ENCODE data around the gene GTF3A. TPM values are rescaled to one million over a fixed set of nuclear protein-coding genes. Genes with fewer than 3 reads are reported as not detected.
A peak's percentile ranks its signal among the peaks of the same experiment; 100 is the strongest.
"Not testable (repeated sequence)": the region's sequence is repeated elsewhere in the genome, so short reads cannot be mapped to it uniquely, and the experiment has no call there.

Gene GTF3A
- total RNA-seq, 1 experiment from 2014 or later = 192 TPM

GRCh38 chr13:27396252-27396846, 28.1 kb upstream of the GTF3A start:
- H3K4me1 ChIP-seq = peaks cover 9% of the 10 kb centered on the region; the same call in 1 of the 2 replicates
- H3K36me3 ChIP-seq = no peaks in the 10 kb centered on the region
- H3K4me3 ChIP-seq = no peak overlapping the region
- H3K27me3 ChIP-seq = 0 out of 2 replicates have a peak, but pooled peaks cover 3% of the 10 kb centered on the region
- peak overlapping the region; percentile 35; the same call in 1 of the 2 replicates for H3K27ac ChIP-seq
- DNase-seq = no peak
- no peaks in the 10 kb centered on the region for H3K9me3 ChIP-seq (replicated peaks)

GRCh38 chr13:27398360-27398759, 26.1 kb upstream of the GTF3A start:
- Histone ChIP-seq H3K27me3 (0 out of 2 replicates have a peak, but pooled peaks cover 3% of the 10 kb centered on the region), H3K9me3 (replicated peaks) (no peaks in the 10 kb centered on the region), H3K27ac (no peak overlapping the region), H3K36me3 (no peaks in the 10 kb centered on the region), H3K4me3 (no peak overlapping the region), H3K4me1 (peaks cover 19% of the 10 kb centered on the region)
- no peak for DNase-seq

- H3K27ac ChIP-seq = not testable (repeated sequence)
Observed at GRCh38 chr13:27400405-27400804, 24.0 kb upstream of the GTF3A start.

GRCh38 chr13:27401210-27401609, 23.2 kb upstream of the GTF3A start:
- H3K27ac ChIP-seq = no peak overlapping the region
- no peak for DNase-seq

More at GRCh38 chr13:27400405-27400804, 24.0 kb upstream of the GTF3A start:
- not testable (repeated sequence) for H3K9me3 ChIP-seq (replicated peaks); H3K36me3 ChIP-seq; H3K27me3 ChIP-seq; H3K4me3 ChIP-seq; DNase-seq
- peaks cover 37% of the 10 kb centered on the region for H3K4me1 ChIP-seq

GRCh38 chr13:27403203-27403678, 21.2 kb upstream of the GTF3A start:
- peak; percentile 58 to 65 for DNase-seq
- peak overlapping the region; percentile 79 for H3K27ac ChIP-seq
- H3K9me3 ChIP-seq (replicated peaks) = no peaks in the 10 kb centered on the region
- H3K4me3 ChIP-seq = no peak overlapping the region
- peaks cover 43% of the 10 kb centered on the region for H3K4me1 ChIP-seq
- no peaks in the 10 kb centered on the region for H3K27me3 ChIP-seq
- no peaks in the 10 kb centered on the region for H3K36me3 ChIP-seq

More at GRCh38 chr13:27401210-27401609, 23.2 kb upstream of the GTF3A start:
- peaks cover 38% of the 10 kb centered on the region for H3K4me1 ChIP-seq
- H3K36me3 ChIP-seq = no peaks in the 10 kb centered on the region
- no peaks in the 10 kb centered on the region for H3K9me3 ChIP-seq (replicated peaks)
- H3K4me3 ChIP-seq = no peak overlapping the region
- H3K27me3 ChIP-seq = no peaks in the 10 kb centered on the region

- Histone ChIP-seq H3K27me3 (no peaks in the 10 kb centered on the region), H3K4me1 (peaks cover 43% of the 10 kb centered on the region), H3K9me3 (replicated peaks) (no peaks in the 10 kb centered on the region), H3K36me3 (no peaks in the 10 kb centered on the region), H3K27ac (peak overlapping the region; percentile 79), H3K4me3 (no peak overlapping the region)
- no peak for DNase-seq
Observed at GRCh38 chr13:27403727-27404385, 20.6 kb upstream of the GTF3A start.

- peak overlapping the region; percentile 60; the same call in 1 of the 2 replicates for H3K27ac ChIP-seq
- peaks cover 3% of the 10 kb centered on the region; the same call in 1 of the 2 replicates for H3K9me3 ChIP-seq (replicated peaks)
- H3K36me3 ChIP-seq = no peaks in the 10 kb centered on the region
- H3K27me3 ChIP-seq = no peaks in the 10 kb centered on the region
- peaks cover 43% of the 10 kb centered on the region for H3K4me1 ChIP-seq
- no peak overlapping the region for H3K4me3 ChIP-seq
- DNase-seq = no peak
Observed at GRCh38 chr13:27404680-27405079, 19.7 kb upstream of the GTF3A start.

GRCh38 chr13:27405546-27406134, 18.8 kb upstream of the GTF3A start:
- H3K36me3 ChIP-seq = no peaks in the 10 kb centered on the region
- no peak overlapping the region for H3K4me3 ChIP-seq
- peak; percentile 88 to 91 for DNase-seq
- no peaks in the 10 kb centered on the region for H3K27me3 ChIP-seq
- H3K27ac ChIP-seq = peak overlapping the region; percentile 60
- H3K4me1 ChIP-seq = peaks cover 43% of the 10 kb centered on the region
- peaks cover 3% of the 10 kb centered on the region; the same call in 1 of the 2 replicates for H3K9me3 ChIP-seq (replicated peaks)

- Histone ChIP-seq H3K4me3 (no peak overlapping the region), H3K36me3 (no peaks in the 10 kb centered on the region), H3K9me3 (replicated peaks) (peaks cover 3% of the 10 kb centered on the region; the same call in 1 of the 2 replicates), H3K27ac (no peak overlapping the region; the same call in 1 of the 2 replicates), H3K4me1 (peaks cover 43% of the 10 kb centered on the region), H3K27me3 (no peaks in the 10 kb centered on the region)
- peak in 1 of 2 experiments; percentile 61 for DNase-seq
Observed at GRCh38 chr13:27406178-27406939, 18.1 kb upstream of the GTF3A start.

- no peak for DNase-seq
- Histone ChIP-seq H3K36me3 (no peaks in the 10 kb centered on the region), H3K4me1 (peaks cover 36% of the 10 kb centered on the region), H3K27ac (no peak overlapping the region), H3K27me3 (no peaks in the 10 kb centered on the region), H3K4me3 (no peak overlapping the region), H3K9me3 (replicated peaks) (peaks cover 3% of the 10 kb centered on the region; the same call in 1 of the 2 replicates)
Observed at GRCh38 chr13:27408074-27408473, 16.3 kb upstream of the GTF3A start.

GRCh38 chr13:27409013-27409412, 15.4 kb upstream of the GTF3A start:
- no peaks in the 10 kb centered on the region for H3K27me3 ChIP-seq
- H3K27ac ChIP-seq = no peak overlapping the region
- H3K4me1 ChIP-seq = peaks cover 26% of the 10 kb centered on the region
- H3K4me3 ChIP-seq = no peak overlapping the region
- peaks cover 3% of the 10 kb centered on the region; the same call in 1 of the 2 replicates for H3K9me3 ChIP-seq (replicated peaks)
- DNase-seq = no peak
- no peaks in the 10 kb centered on the region for H3K36me3 ChIP-seq

GRCh38 chr13:27411341-27411740, 13.1 kb upstream of the GTF3A start:
- no peak for DNase-seq
- Histone ChIP-seq H3K27ac (no peak overlapping the region), H3K27me3 (no peaks in the 10 kb centered on the region)

GRCh38 chr13:27415116-27415515, 9.3 kb upstream of the GTF3A start:
- 0 out of 2 replicates have a peak, but pooled peaks cover 5% of the 10 kb centered on the region for H3K27me3 ChIP-seq
- no peaks in the 10 kb centered on the region for H3K9me3 ChIP-seq (replicated peaks)
- peak; percentile 55 to 68 for DNase-seq
- peak overlapping the region; percentile 29; the same call in 1 of the 2 replicates for H3K27ac ChIP-seq
- H3K36me3 ChIP-seq = no peaks in the 10 kb centered on the region
- peaks cover 18% of the 10 kb centered on the region for H3K4me1 ChIP-seq
- no peak overlapping the region for H3K4me3 ChIP-seq

More at GRCh38 chr13:27411341-27411740, 13.1 kb upstream of the GTF3A start:
- no peaks in the 10 kb centered on the region for H3K36me3 ChIP-seq
- no peak overlapping the region for H3K4me3 ChIP-seq
- H3K9me3 ChIP-seq (replicated peaks) = peaks cover 3% of the 10 kb centered on the region; the same call in 1 of the 2 replicates
- H3K4me1 ChIP-seq = peaks cover 22% of the 10 kb centered on the region

GRCh38 chr13:27419328-27419727, 5.1 kb upstream of the GTF3A start:
- DNase-seq = no peak
- no peaks in the 10 kb centered on the region for H3K36me3 ChIP-seq
- 0 out of 2 replicates have a peak, but pooled peaks cover 5% of the 10 kb centered on the region for H3K27me3 ChIP-seq
- H3K4me1 ChIP-seq = peaks cover 18% of the 10 kb centered on the region
- no peak overlapping the region for H3K4me3 ChIP-seq
- no peak overlapping the region for H3K27ac ChIP-seq
- no peaks in the 10 kb centered on the region for H3K9me3 ChIP-seq (replicated peaks)

Measured in SJCRH30 (cell line).